Lung (tissue), 12 donors: Measurements from ENCODE around the gene DHX9. TPM values are rescaled to one million over a fixed set of nuclear protein-coding genes. Genes with fewer than 3 reads are reported as not detected.

Experiments used
- ATAC-seq: fragments of 200-7000 bp; cut with Tn5 transposase; one replicate; pipeline ENCODE4 v1.9.1; 2020; ENCODE audit warnings: moderate number of reproducible peaks; ENCODE audit not compliant: insufficient read depth, low FRiP score
- DNase-seq, 3 donors: peaks; one replicate each; pipeline ENCODE4 v3.0.0-alpha.2; 2013 to 2017
- H3K27ac ChIP-seq, 2 donors: one replicate each; pipeline ENCODE4 v1.5.1; 2013; ENCODE audit warnings: mild to moderate bottlenecking in 2 of 2, moderate library complexity in 2 of 2, control low read depth in 1 of 2, inconsistent platforms in 1 of 2, low read depth in 1 of 2, low read length in 1 of 2
- H3K27me3 ChIP-seq, 3 donors: one replicate each; pipeline ENCODE4 v1.5.1; 2013; ENCODE audit warnings: low read length in 2 of 3; ENCODE audit not compliant: control insufficient read depth in 3 of 3, insufficient read depth in 3 of 3
- H3K36me3 ChIP-seq, 4 donors: one replicate each; pipeline ENCODE4 v1.5.1; 2013; ENCODE audit warnings: low read length in 4 of 4, mild to moderate bottlenecking in 1 of 4, moderate library complexity in 1 of 4; ENCODE audit not compliant: control insufficient read depth in 4 of 4, insufficient read depth in 4 of 4
- H3K4me1 ChIP-seq, 5 donors: one replicate each; pipeline ENCODE4 v1.5.1; 2013; ENCODE audit warnings: low read length in 5 of 5, mild to moderate bottlenecking in 2 of 5, moderate library complexity in 1 of 5; ENCODE audit not compliant: control insufficient read depth in 5 of 5, insufficient read depth in 5 of 5
- H3K4me3 ChIP-seq: one replicate; pipeline ENCODE4 v1.5.1; 2013; ENCODE audit warnings: mild to moderate bottlenecking, control low read depth, moderate library complexity
- H3K9ac ChIP-seq, 2 donors: one replicate each; pipeline ENCODE4 v1.5.1; 2013; ENCODE audit warnings: low read length in 2 of 2, control low read depth in 1 of 2; ENCODE audit not compliant: insufficient read depth in 1 of 2
- H3K9me3 ChIP-seq, 4 donors: one replicate each; pipeline ENCODE4 v1.5.1; 2013; ENCODE audit warnings: low read length in 3 of 4, mild to moderate bottlenecking in 1 of 4, moderate library complexity in 1 of 4; ENCODE audit not compliant: control insufficient read depth in 4 of 4, insufficient read depth in 3 of 4
- CTCF ChIP-seq: IDR thresholded peaks from 2 replicates; pipeline ENCODE4 v1.5.1; 2012; ENCODE audit warnings: mild to moderate bottlenecking; ENCODE audit errors: control extremely low read depth, extremely low read depth
- WGBS, 2 donors: extraction: QIAGEN DNeasy Blood & Tissue Kit; methylation state at CpG; one replicate each; pipeline ENCODE4 v1.1.7; 2013; 5-methylcytosine and 5-hydroxymethylcytosine counted together
- polyA plus RNA-seq, 2 donors: library from polyadenylated mRNA; stranded (reverse); fragments of 200-250 nt; gene quantifications; one replicate each; pipeline ENCODE4 v1.2.1, GENCODE V29; 2013
- total RNA-seq, 2 donors: library from RNA; depleted of rRNA in 1 of 2; stranded (reverse); fragments of >200 nt in 1 of 2; gene quantifications; one replicate each; pipeline ENCODE4 v1.2.1, GENCODE V29; 2014 to 2021
- donor health status: control.
- donor health status: control.
- donor health status: Bipolar disorder and iron deficiency.
- donor health status: healthy.
- donor health status: DM: yes; HTN: yes; CAD: no.

Gene DHX9
- total and polyA plus RNA-seq, 4 donors: 55.5 to 157 (median 114) TPM

- DNase-seq: no peak
- no peak for ATAC-seq
Measured at GRCh38 chr1:182909578-182909977, 70.4 kb downstream of the DHX9 start.

GRCh38 chr1:182910143-182910542 lies 71.0 kb downstream of the DHX9 start:
- Histone ChIP-seq H3K9me3 (peaks cover 0 to 9% (median 0%) of the 10 kb centered on the region in 4 donors), H3K27me3 (no peaks in the 10 kb centered on the region), H3K27ac (no peak overlapping the region), H3K36me3 (no peaks in the 10 kb centered on the region), H3K4me1 (no peaks in the 10 kb centered on the region), H3K9ac (no peak overlapping the region), H3K4me3 (no peak overlapping the region)
- ATAC-seq (no peak), DNase-seq (no peak)
- no peak for TF ChIP-seq CTCF
- WGBS, 2 donors: 100% methylated on average over 1 of the region's 1 CpG

More at GRCh38 chr1:182909578-182909977, 70.4 kb downstream of the DHX9 start:
- Histone ChIP-seq H3K4me1 (no peaks in the 10 kb centered on the region), H3K27ac (no peak overlapping the region), H3K9ac (no peak overlapping the region), H3K4me3 (no peak overlapping the region), H3K9me3 (peaks cover 0 to 9% (median 0%) of the 10 kb centered on the region in 4 donors), H3K36me3 (no peaks in the 10 kb centered on the region), H3K27me3 (no peaks in the 10 kb centered on the region)
- 61 to 84% methylated on average over 4 of the region's 4 CpGs for WGBS, 2 donors
- no peak for TF ChIP-seq CTCF

GRCh38 chr1:182913401-182913800 lies 74.3 kb downstream of the DHX9 start:
- no peak for ATAC-seq
- Histone ChIP-seq H3K9ac (no peak overlapping the region), H3K36me3 (no peaks in the 10 kb centered on the region), H3K27me3 (no peaks in the 10 kb centered on the region), H3K27ac (no peak overlapping the region), H3K4me1 (no peaks in the 10 kb centered on the region), H3K4me3 (no peak overlapping the region), H3K9me3 (peaks cover 0 to 9% (median 0%) of the 10 kb centered on the region in 4 donors)
- no peak for DNase-seq
- no peak for TF ChIP-seq CTCF
- WGBS, 2 donors: 96 to 99% methylated on average over 3 of the region's 3 CpGs

GRCh38 chr1:182917378-182917777 lies 78.2 kb downstream of the DHX9 start:
- Histone ChIP-seq H3K9ac (no peak overlapping the region), H3K4me1 (no peaks in the 10 kb centered on the region), H3K27me3 (no peaks in the 10 kb centered on the region), H3K36me3 (no peaks in the 10 kb centered on the region), H3K4me3 (no peak overlapping the region), H3K27ac (no peak overlapping the region), H3K9me3 (peaks cover 0 to 4% (median under 1%) of the 10 kb centered on the region in 4 donors)
- no peak for ATAC-seq
- no peak for DNase-seq
- TF ChIP-seq CTCF: no peak
- 79 to 81% methylated on average over 3 of the region's 3 CpGs for WGBS, 2 donors
